ENCODE measurements around the gene CANT1.
"Not testable (repeated sequence)": the region's sequence is repeated elsewhere in the genome, so short reads cannot be mapped to it uniquely, and the experiment has no call there.

The CANT1 gene

GRCh38 chr17:78958641-78959127, 50.9 kb downstream of the CANT1 start:
- DNase-seq, result no peak
- Mint-ChIP-seq H3K27me3 (no peaks in the 10 kb centered on the region), H3K9me3 (no peaks in the 10 kb centered on the region), H3K4me1 (peaks cover 10% of the 10 kb centered on the region), H3K27ac (peak overlapping the region in 1 of 2 donors; percentile 92), H3K4me3 (no peak overlapping the region)
- ATAC-seq, result no peak

DNA sequence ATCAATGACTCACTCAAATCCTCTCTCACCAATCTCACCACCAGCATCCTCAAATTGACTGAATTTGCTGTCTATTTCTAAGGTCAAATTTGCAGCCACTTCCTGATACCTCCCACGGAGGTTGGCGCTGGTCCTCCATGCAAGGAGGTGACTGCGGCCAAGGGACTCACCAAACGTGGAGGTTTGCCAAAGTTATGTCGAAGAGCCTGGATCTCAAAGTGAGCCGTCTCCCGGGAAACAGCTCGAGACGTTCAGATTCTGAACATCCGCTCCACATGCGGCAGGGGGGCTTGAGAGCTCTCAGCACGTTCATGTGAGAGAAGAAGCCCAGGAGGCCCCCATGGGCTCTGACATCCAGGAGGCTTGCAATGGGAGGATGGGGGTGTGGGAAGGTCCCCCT, 52.4 kb downstream of the CANT1 start:
- no peaks in the 10 kb centered on the region for H3K27me3 Mint-ChIP-seq
- DNase-seq (no peak), ATAC-seq (no peak)
- H3K4me3 Mint-ChIP-seq, result no peak overlapping the region
- no peaks in the 10 kb centered on the region for H3K9me3 Mint-ChIP-seq
- H3K4me1 Mint-ChIP-seq, result peaks cover 10% of the 10 kb centered on the region
- peak overlapping the region in 1 of 2 donors; percentile 67 for H3K27ac Mint-ChIP-seq

DNA sequence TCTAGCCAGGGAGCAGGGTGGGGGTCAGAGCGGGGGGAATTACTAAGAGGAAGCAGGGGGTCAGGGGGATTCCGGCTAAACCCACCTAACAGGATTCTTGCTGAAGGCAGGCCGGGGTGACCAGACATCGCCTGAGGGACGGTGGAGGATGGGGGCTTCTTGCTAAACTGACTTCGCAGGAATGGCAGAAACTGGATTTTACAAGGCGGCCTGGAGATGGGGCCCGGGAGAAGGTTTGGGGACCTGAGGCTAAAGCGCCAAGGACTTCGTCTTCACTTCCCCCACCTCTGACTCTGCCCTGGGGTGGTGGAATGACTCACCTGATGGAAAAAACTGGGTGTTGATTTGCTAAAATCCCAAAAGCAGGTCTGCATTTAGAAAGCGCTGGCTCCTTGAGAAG, 53.3 kb downstream of the CANT1 start:
- Mint-ChIP-seq H3K4me1 (peaks cover 10% of the 10 kb centered on the region), H3K4me3 (no peak overlapping the region), H3K27ac (no peak overlapping the region), H3K9me3 (peaks cover 0 to 4% of the 10 kb centered on the region in 2 donors), H3K27me3 (no peaks in the 10 kb centered on the region)
- ATAC-seq, result no peak
- DNase-seq, result no peak

DNA sequence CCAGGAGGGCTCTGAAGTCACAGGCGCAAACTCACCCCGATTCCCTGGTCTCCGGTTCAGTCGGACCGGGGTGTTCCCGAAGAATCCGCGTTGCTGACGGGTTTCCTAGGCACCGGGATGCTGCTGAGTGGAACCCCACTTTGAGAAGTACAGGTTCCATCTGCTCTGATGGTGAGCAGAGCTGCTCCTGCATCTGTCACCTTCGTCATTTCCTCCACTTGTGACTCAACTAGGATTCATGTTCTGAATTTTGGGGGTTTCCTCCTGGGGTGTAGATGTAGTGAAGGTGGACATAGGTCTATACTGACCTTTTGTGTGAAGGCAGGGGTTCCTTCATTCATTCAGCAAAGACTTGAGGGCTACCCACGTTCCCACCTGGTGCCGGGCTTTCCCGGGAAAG, 54.9 kb downstream of the CANT1 start:
- DNase-seq (no peak), ATAC-seq (no peak)
- Mint-ChIP-seq H3K4me1 (peaks cover 10% of the 10 kb centered on the region), H3K27me3 (no peaks in the 10 kb centered on the region), H3K9me3 (peaks cover 0 to 17% of the 10 kb centered on the region in 2 donors), H3K27ac (peak overlapping the region in 1 of 2 donors; percentile 25), H3K4me3 (no peak overlapping the region)

DNA sequence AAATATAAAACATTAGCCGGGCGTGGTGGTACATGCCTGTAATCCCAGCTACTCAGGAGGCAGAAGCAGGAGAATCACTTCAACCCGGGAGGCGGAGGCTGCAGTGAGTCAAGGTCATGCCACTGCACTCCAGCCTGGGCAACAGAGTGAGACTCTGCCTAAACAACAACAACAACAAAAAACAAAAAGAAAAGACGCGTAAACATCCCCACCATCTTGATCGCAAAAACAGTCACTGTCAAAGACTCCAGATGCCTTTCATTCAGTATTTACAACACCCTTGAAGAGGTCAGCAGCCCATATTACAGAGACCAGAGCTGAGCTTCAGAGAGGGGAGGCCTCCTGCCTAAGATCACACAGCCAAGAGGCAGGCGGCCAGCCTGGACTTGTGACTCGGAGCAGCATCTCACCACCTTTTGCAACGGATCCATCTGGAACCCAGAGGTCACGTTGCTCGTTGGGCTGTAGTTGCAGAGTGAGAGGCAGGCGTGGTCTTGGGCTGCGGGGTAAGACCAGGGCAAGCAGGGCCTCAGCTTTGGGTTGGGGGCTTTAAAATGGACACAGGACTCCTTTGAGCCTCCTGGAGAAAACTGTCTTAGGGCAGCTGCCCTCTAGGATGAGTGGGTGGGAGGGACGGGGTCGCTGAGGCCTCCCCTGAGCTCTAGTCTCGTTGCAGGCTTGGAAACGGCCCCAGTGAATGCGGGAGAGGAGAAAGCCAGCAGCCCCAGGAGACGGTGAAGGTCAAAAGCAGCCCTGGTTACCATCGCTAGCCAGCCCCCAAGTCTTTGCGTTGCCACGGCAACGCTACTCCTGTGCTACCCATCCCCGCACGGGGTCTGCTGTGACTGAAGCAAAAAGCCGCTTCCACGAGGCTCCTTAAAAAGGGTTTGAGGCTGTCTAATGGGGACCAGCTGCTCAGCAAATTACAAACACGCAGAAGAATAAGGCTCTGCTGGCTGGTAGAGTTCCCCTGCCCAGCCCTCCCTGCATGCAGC, 55.9 kb downstream of the CANT1 start:
- H3K9me3 Mint-ChIP-seq, result peaks cover 0 to 23% of the 10 kb centered on the region in 2 donors
- no peak overlapping the region for H3K27ac Mint-ChIP-seq
- ATAC-seq (no peak), DNase-seq (no peak)
- H3K4me1 Mint-ChIP-seq, result peaks cover 10% of the 10 kb centered on the region
- H3K27me3 Mint-ChIP-seq, result no peaks in the 10 kb centered on the region
- H3K4me3 Mint-ChIP-seq, result no peak overlapping the region

DNA sequence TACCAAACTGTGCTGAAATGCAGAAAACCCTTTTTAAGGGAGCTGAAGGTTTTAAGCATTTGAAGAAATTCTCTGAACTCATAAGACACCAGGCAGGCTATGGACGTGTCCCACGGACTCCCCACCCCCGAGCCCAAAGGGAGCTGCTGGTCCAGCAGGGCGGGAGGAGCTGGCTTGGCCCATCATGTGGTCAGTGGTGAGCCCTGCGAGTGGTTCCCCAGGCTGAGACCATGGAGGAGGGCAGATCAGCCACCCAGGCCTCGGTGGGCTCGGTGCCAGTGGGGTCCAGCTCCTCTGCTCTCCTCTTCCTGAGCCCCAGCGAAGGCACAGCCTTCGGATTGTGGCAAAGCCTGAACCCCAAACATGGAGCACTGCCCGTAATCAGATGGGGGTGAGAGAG, 56.9 kb downstream of the CANT1 start:
- H3K27ac Mint-ChIP-seq, result no peak overlapping the region
- no peak overlapping the region for H3K4me3 Mint-ChIP-seq
- ATAC-seq, result no peak

DNA sequence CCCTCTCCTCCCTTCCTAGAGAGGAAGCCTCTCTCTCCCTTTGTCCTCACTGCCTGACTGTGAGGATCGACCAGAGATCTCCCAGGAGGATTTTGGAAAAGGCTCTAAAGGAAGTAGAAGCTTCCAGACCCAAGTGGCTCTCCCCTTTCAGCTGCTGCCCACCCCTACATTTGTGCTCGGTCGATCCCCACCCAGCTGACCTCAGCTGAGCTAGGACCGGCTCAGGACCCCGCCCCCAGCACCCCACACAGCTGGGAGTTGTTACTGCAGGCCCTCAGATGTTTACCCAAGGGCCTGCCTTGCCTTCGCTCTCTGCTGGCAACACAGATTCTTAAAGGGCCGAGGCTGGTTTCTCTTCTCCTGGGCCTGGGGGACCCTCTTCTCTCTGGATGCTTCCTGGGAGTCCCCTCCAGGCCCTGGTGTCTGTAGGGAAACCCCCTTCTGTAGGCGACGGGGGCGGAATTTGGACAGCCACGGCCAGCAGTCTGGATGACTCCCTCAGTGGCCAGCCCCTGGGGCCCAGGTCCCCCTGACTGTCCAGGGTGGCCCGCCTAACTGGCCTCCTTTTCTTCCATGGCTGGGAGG, 57.5 kb downstream of the CANT1 start:
- Mint-ChIP-seq H3K4me3 (no peak overlapping the region), H3K27ac (no peak overlapping the region), H3K27me3 (no peaks in the 10 kb centered on the region), H3K4me1 (peaks cover 8% of the 10 kb centered on the region), H3K9me3 (peaks cover 0 to 23% of the 10 kb centered on the region in 2 donors)
- ATAC-seq (no peak), DNase-seq (no peak)

More for the DNA sequence above, 56.9 kb downstream of the CANT1 start:
- Mint-ChIP-seq H3K4me1 (peaks cover 10% of the 10 kb centered on the region), H3K27me3 (no peaks in the 10 kb centered on the region), H3K9me3 (peaks cover 0 to 23% of the 10 kb centered on the region in 2 donors)
- DNase-seq, result no peak

GRCh38 chr17:78950870-78951269, 58.7 kb downstream of the CANT1 start:
- DNase-seq, result no peak
- Mint-ChIP-seq H3K27ac (no peak overlapping the region), H3K4me3 (no peak overlapping the region), H3K4me1 (no peaks in the 10 kb centered on the region), H3K9me3 (peaks cover 0 to 23% of the 10 kb centered on the region in 2 donors), H3K27me3 (no peaks in the 10 kb centered on the region)
- ATAC-seq, result no peak

DNA sequence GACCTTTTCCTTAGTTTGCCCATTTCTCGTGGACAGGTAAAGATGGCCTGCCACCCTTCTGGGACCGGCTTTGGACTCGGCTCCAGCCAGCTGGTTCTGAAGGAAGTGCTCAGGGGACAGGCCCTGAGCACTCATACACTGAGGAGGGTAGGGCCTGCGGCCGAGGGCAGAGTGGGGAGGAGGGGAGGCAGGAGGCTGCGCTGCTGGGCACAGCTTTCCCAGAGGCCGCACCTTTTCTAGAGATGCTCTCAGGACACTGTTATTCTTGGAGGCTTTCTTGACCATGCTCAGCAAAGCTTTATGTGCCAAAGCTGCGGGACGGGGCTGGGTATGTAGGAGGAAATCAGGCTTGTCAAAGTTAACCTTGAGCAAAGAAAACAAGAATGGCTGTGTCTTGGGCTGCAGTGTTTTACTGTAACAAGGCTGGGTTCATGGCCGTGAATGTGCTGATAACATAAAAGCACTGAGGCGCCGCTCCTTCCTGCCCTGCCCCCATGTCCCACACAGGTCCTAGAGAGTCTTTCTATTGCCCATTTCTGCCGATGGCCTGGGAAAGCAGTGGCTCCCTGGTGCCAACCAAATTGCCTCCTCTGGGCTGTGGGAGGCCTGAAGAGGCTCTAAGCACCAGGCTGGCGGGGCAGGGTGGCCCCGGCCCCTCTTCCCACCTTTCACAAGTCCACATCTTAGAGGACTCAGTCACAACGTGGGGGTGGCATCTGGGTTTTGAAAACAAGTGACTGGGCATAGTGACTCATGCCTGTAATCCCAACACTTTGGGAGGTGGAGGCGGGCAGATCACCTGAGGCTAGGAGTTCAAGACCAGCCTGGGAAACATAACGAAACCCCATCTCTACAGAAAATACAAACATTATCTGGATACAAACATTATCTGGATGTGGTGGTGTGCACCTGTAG, 62.1 kb downstream of the CANT1 start:
- peaks cover 0 to 23% of the 10 kb centered on the region in 2 donors for H3K9me3 Mint-ChIP-seq

GRCh38 chr17:78946631-78947030, 62.9 kb downstream of the CANT1 start:
- ATAC-seq, result no peak
- H3K27me3 Mint-ChIP-seq, result no peaks in the 10 kb centered on the region
- no peak for DNase-seq
- peaks cover 0 to 23% of the 10 kb centered on the region in 2 donors for H3K9me3 Mint-ChIP-seq
- no peak overlapping the region for H3K27ac Mint-ChIP-seq
- H3K4me1 Mint-ChIP-seq, result peaks cover 4% of the 10 kb centered on the region
- H3K4me3 Mint-ChIP-seq, result no peak overlapping the region

More for the DNA sequence above, 62.1 kb downstream of the CANT1 start:
- DNase-seq (no peak), ATAC-seq (no peak)
- no peak overlapping the region for H3K4me3 Mint-ChIP-seq
- no peaks in the 10 kb centered on the region for H3K27me3 Mint-ChIP-seq
- H3K27ac Mint-ChIP-seq, result peak overlapping the region in 1 of 2 donors; percentile 78
- H3K4me1 Mint-ChIP-seq, result peaks cover 4% of the 10 kb centered on the region

DNA sequence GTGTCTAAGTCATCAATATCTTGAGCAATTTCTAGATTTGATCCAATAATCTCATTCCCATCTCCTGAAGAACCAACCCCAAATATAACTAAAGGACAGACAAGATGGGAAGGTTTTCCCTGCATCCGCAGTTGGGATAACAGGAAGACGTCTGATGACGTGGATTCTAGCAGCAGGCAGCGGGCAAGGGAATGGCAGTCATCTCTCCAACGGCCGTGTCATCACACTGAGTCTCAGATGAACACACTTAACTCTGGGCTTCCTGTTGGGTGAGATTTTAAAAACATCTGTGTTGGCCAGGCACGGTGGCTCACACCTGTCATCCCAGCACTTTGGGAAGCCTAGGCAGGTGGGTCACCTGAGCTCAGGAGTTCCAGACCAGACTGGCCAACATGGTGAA, 63.4 kb downstream of the CANT1 start:
- ATAC-seq, result no peak
- peaks cover 4% of the 10 kb centered on the region for H3K4me1 Mint-ChIP-seq
- H3K27ac Mint-ChIP-seq, result no peak overlapping the region

GRCh38 chr17:78945455-78945854, 64.1 kb downstream of the CANT1 start:
- not testable (repeated sequence) for H3K27me3 Mint-ChIP-seq, ATAC-seq, H3K4me1 Mint-ChIP-seq, DNase-seq, H3K4me3 Mint-ChIP-seq
- H3K9me3 Mint-ChIP-seq, result peaks cover 0 to 11% of the 10 kb centered on the region in 2 donors
- peak overlapping the region in 1 of 2 donors; percentile 67 for H3K27ac Mint-ChIP-seq

More for the DNA sequence above, 63.4 kb downstream of the CANT1 start:
- Mint-ChIP-seq H3K4me3 (no peak overlapping the region), H3K9me3 (peaks cover 0 to 18% of the 10 kb centered on the region in 2 donors), H3K27me3 (no peaks in the 10 kb centered on the region)
- no peak for DNase-seq

DNA sequence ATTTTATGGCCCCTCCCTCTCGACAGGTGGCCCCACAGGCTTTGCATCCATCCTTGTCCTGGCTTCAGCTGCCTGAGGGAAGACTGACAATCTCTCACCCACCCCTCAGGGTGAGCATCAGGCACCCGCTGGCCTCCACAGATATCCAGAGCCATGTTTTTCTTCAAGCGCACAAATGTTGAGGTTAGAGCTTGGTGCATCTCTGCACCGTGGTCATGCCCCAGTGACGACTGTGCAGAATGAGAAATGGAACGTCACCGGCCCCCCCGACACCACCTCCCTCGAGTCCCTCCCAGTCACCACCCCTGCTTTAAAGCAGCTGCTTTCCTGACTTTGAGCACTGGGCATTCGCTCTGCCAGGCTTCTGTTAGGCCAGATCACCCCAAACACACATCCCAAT, 64.6 kb downstream of the CANT1 start:
- H3K4me1 Mint-ChIP-seq, result peaks cover 4% of the 10 kb centered on the region
- no peak overlapping the region for H3K4me3 Mint-ChIP-seq
- no peak overlapping the region for H3K27ac Mint-ChIP-seq
- DNase-seq, result no peak
- no peak for ATAC-seq
- peaks cover 0 to 7% of the 10 kb centered on the region in 2 donors for H3K9me3 Mint-ChIP-seq
- H3K27me3 Mint-ChIP-seq, result no peaks in the 10 kb centered on the region

GRCh38 chr17:78944026-78944425, 65.5 kb downstream of the CANT1 start:
- Mint-ChIP-seq H3K4me3 (no peak overlapping the region), H3K27me3 (no peaks in the 10 kb centered on the region), H3K9me3 (no peaks in the 10 kb centered on the region), H3K27ac (no peak overlapping the region), H3K4me1 (peaks cover 4% of the 10 kb centered on the region)
- DNase-seq, result no peak
- ATAC-seq, result no peak

All from stimulated activated naive CD8-positive, alpha-beta T cell treated with anti-CD3 and anti-CD28 coated beads, Interleukin-15, amount 100 ng/mL, for 72 hours (primary cell).